Left colon (tissue), 2 donors: ENCODE data around the gene ATP8A2. TPM values are rescaled to one million over a fixed set of nuclear protein-coding genes. Genes with fewer than 3 reads are reported as not detected.

Experiments
- ATAC-seq: fragments of 200-7000 bp; cut with Tn5 transposase; one replicate; pipeline ENCODE4 v1.9.1; 2020; ENCODE audit warnings: mild to moderate bottlenecking, moderate library complexity
- DNase-seq, 2 donors: peaks; one replicate each; pipeline ENCODE4 v3.0.0-alpha.2; 2020
- intact Hi-C, 2 donors: fragments of 100-400 bp; cut with DNase I in 1 of 2; cut with micrococcal nuclease in 1 of 2; formaldehyde crosslinking; loops; one replicate each; pipeline versions ENCODE4 v1.11.2 to v1.14.0; 2022; cut with DNase I, micrococcal nuclease
- total RNA-seq, 2 donors: library from RNA; stranded (reverse); fragmentation: NEBNext Ultra II Directional; extraction: Animal tissue kit (Norgen Biotek cat#: 25700); gene quantifications; one replicate each; pipeline ENCODE4 v1.2.1, GENCODE V29; 2021
- donor health status: DM: no; HTN: no; CAD: no.
- donor health status: DM: yes; HTN: yes; CAD: no.

ATP8A2 gene
- total RNA-seq, 2 donors from 2014 or later, result 0.42 to 0.49 TPM

GRCh38 chr13:25733001-25733491, 361.3 kb downstream of the ATP8A2 start:
- no peak for ATAC-seq
- intact Hi-C loops, result no loop called here
- DNase-seq, result no peak

GRCh38 chr13:25733696-25734435, 362.1 kb downstream of the ATP8A2 start:
- peak; percentile 36 for ATAC-seq
- intact Hi-C loops, result no loop called here
- no peak for DNase-seq

DNA sequence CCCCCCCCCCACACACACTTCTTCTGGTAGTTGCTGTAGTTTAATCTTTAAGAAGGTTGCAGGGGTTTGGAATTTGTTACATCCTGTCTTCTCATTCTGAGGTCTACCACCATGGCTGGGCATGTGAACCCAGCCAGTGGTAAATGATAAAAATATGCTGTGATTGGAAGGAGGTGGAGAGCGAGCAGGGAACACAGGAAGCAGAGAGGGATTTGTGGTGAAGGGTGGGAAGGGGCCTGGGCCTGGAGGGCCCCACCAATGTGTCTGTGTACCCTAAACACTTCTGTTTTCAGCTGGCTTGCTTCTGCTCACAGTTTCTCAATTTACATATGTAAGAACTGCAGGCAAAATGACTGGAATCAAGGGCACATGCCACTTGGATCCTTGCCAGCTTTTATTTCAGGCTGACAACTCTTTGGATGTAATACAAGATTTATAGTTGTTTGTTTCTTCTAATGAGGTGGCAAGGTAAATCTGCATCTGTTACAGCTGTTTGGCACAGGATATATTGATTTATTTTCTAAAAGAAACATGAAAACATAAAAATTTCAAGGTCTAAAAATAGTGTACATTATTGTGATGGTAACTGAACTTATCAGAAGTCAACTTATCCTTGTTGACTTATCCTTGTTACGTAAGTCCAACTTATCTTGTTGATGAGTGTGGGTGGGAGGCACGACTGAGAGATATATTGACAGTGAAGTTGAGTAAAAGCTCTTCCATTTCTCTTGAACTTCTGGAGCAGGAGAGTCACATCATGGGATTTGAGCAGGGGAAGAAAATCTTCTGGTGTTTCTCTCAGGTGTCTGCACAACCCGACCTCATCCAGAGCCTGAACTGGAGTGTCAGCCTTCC, 366.8 kb downstream of the ATP8A2 start:
- DNase-seq (no peak), ATAC-seq (peak; percentile 42)

DNA sequence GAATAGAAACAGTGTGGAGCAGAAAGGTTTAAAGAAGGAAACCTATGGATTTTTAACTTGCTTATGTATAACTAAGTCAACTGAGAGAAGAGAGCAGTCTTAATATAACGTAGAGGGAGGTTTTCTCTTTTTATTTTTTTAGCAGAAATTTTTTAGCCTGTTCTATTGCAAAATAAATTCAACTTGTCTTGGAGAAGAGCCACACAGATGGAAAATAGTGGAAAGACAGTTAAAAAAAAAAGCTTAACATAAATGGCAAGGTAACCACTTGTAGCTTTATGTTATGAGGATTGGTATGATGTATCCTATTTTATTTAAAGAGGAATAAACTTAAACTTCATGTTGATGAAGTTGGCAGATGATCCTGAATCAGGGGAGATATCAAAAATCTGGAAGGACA, 367.6 kb downstream of the ATP8A2 start:
- intact Hi-C loops, result no loop called here
- DNase-seq (no peak), ATAC-seq (no peak)

More for the DNA sequence above, 366.8 kb downstream of the ATP8A2 start:
- intact Hi-C loops, result no loop called here

- DNase-seq (no peak), ATAC-seq (no peak)
- intact Hi-C loops, result no loop called here
These were observed 370.0 kb downstream of the ATP8A2 start for GRCh38 chr13:25741796-25742195.

- DNase-seq (no peak), ATAC-seq (no peak)
- intact Hi-C loops, result no loop called here
These were observed 370.4 kb downstream of the ATP8A2 start for GRCh38 chr13:25742220-25742619.

- intact Hi-C loops, result no loop called here
- no peak for ATAC-seq
- no peak for DNase-seq
These were observed 371.6 kb downstream of the ATP8A2 start for GRCh38 chr13:25743421-25743820.

DNA sequence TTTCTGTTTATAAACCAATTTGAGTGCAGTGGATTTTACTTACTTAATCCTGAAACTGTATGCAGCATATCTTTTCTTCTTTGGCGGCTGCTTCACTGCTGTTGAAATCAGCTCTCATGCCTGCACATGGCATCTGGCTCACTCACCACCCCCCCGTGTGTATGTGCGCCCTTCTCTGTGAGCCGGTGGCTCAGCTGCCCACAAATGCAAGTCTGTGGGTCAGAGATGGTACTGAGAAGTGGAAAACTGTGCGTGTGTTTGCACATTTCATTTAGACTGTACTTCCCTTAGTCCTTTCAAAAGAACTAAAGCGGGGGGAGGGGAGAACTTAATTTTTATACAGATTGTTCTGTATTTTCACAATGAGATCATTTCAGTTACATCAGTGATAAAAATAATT, 372.4 kb downstream of the ATP8A2 start:
- ATAC-seq (no peak), DNase-seq (no peak)
- intact Hi-C loops, result no loop called here

DNA sequence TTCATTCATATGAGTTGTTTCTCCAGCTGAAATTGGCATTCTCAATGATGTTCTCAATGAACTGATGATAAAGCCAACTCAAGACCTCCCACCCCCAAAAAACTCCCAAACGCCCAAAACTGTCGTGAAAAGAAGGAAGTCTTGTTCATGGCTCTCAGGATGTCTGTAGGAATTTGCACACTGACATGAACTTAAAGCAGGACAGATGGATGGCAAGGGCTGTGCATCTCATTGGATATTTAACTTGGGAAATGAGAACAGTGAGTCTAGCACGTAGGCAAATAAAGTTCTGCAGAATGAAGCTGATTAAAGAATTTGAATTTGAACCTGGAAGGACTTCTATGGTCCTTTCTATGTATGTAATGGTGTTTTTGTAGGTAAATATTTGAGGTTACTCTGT, 374.4 kb downstream of the ATP8A2 start:
- ATAC-seq, result no peak
- no peak for DNase-seq
- intact Hi-C loops, result no loop called here

- DNase-seq, result peak; percentile 18 to 37
- intact Hi-C loops, result no loop called here
- peak; percentile 96 for ATAC-seq
These were observed 381.3 kb downstream of the ATP8A2 start for GRCh38 chr13:25752957-25753551.

- ATAC-seq (no peak), DNase-seq (no peak)
- intact Hi-C loops, result no loop called here
These were observed 382.2 kb downstream of the ATP8A2 start for GRCh38 chr13:25753976-25754375.

GRCh38 chr13:25756251-25756650, 384.5 kb downstream of the ATP8A2 start:
- DNase-seq, result no peak
- intact Hi-C loops, result no loop called here
- ATAC-seq, result no peak

- ATAC-seq (no peak), DNase-seq (no peak)
- intact Hi-C loops, result no loop called here
These were observed 385.1 kb downstream of the ATP8A2 start for GRCh38 chr13:25756912-25757311.

DNA sequence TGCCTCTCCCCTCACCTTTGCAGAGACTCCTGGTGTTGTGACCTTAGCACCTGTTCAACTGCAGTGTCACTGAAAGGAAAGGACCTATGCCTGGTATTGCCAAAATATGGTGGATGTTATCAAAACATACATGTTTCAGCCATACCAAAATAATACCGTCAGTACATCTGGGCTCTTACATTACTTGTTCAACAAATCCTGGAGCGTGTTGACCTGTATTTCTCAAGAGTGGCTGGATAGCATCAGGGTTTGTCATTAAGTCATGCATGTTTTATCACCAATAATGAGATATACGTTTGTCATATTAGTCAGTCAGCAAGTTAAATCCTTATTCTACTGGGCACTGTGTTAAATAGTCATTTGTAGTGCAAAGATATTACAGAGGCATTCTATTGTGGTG, 389.3 kb downstream of the ATP8A2 start:
- no peak for ATAC-seq
- DNase-seq, result no peak
- intact Hi-C loops, result no loop called here

DNA sequence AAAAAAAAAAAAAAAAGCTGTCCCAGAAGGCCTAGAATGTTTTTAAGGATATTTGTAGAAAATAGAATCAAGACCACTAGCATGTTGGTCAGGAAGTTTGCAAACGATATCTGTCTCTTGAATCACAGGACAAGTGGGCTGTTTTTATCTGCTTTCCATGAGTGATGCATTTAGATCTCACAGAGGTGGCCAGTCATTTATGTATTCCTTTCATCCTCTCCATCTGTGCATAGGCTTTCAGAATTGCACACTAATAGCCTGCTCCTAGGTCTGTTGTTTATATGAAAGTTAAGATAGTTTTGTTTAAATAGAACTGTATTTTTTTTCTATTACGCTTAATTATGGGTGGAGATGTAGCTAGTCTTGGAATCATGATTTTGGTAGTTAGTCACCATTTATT, 390.5 kb downstream of the ATP8A2 start:
- ATAC-seq (no peak), DNase-seq (no peak)
- intact Hi-C loops, result no loop called here

GRCh38 chr13:25762795-25763377, 391.1 kb downstream of the ATP8A2 start:
- intact Hi-C loops, result no loop called here
- no peak for DNase-seq
- no peak for ATAC-seq

- intact Hi-C loops, result no loop called here
- ATAC-seq (no peak), DNase-seq (no peak)
These were observed 392.6 kb downstream of the ATP8A2 start for GRCh38 chr13:25764378-25764777.

DNA sequence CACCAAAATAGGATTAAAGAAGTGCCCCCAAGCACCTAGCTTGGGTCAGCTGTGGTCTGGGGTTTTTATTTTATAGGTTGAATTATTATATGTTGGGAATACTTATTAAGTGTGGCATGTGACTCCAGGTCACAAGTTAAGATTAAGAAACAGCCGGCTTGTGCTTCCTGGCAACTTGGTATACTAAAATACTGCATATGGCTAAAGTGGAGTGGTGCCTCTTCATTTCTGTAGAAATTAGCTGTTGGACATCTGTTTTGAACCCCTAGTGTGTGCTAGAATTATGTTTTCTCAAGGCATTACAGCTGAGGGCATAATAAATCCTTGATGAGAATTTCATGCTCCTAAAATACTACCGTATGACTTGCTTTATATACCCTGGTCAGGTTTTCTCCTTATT, 393.5 kb downstream of the ATP8A2 start:
- intact Hi-C loops, result no loop called here
- no peak for ATAC-seq
- DNase-seq, result no peak

- intact Hi-C loops, result no loop called here
- DNase-seq (no peak), ATAC-seq (no peak)
These were observed 394.8 kb downstream of the ATP8A2 start for GRCh38 chr13:25766576-25766975.
